Measurements from ENCODE around the gene CT47C1. TPM values are rescaled to one million over a fixed set of nuclear protein-coding genes. Genes with fewer than 3 reads are reported as not detected.
"Not testable (repeated sequence)": the region's sequence is repeated elsewhere in the genome, so short reads cannot be mapped to it uniquely, and the experiment has no call there.

Gene CT47C1
- total RNA-seq, 2 donors from 2014 or later = not detected

DNA sequence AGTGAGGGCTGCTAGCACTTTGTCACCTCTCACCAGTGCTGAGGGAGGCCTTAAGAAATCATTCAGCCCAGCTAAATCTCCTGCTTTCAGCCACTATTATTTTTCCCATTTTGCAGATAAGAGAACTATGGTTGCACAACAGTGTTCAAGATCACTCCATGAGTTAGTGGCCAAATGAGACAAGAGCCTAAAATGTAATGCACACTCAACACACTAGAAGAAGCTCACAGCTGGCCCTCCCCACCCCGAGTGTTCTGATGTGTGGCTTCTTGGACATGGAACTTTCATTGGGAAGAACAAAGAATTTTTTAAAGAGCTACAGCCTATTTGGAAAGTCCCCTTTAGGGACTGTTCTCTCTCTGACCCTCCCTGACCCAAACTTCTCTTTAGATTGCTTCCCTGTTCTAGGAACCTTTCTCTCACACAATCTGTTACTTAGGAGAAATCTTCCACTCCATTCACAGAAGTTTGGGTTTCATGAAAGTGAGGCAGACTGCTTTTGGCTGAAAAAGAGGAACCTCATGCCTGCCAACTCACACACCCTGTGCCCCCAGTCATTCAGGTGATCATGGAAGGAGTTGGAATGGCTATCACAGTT, 44.0 kb upstream of the CT47C1 start:
- Mint-ChIP-seq H3K27me3 (ENCODE audit: insufficient read depth) (no peaks in the 10 kb centered on the region), H3K9me3 (peaks cover 82% of the 10 kb centered on the region), H3K27ac (no peak overlapping the region), H3K4me1 (no peaks in the 10 kb centered on the region), H3K4me3 (no peak overlapping the region), H3K36me3 (ENCODE audit: low read depth) (peaks cover 2% of the 10 kb centered on the region)
- no peaks in the 10 kb centered on the region for H3K36me3 ChIP-seq (ENCODE audit: control insufficient read depth, insufficient read depth, low read length)
- TF ChIP-seq, protein P1, sequence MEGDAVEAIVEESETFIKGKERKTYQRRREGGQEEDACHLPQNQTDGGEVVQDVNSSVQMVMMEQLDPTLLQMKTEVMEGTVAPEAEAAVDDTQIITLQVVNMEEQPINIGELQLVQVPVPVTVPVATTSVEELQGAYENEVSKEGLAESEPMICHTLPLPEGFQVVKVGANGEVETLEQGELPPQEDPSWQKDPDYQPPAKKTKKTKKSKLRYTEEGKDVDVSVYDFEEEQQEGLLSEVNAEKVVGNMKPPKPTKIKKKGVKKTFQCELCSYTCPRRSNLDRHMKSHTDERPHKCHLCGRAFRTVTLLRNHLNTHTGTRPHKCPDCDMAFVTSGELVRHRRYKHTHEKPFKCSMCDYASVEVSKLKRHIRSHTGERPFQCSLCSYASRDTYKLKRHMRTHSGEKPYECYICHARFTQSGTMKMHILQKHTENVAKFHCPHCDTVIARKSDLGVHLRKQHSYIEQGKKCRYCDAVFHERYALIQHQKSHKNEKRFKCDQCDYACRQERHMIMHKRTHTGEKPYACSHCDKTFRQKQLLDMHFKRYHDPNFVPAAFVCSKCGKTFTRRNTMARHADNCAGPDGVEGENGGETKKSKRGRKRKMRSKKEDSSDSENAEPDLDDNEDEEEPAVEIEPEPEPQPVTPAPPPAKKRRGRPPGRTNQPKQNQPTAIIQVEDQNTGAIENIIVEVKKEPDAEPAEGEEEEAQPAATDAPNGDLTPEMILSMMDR (conservative IDR thresholded peaks at IDR 0.05) = no peak
- 100% methylated on average over 1 of the region's 1 CpG; no CpG with 5 or more reads in 1 of the 2 experiments for WGBS, 2 experiments (ENCODE audit: insufficient coverage in 1 of 2, insufficient read length in 1 of 2)
- H3K4me3 ChIP-seq (ENCODE audit: low read length) = no peak overlapping the region
- no peak overlapping the region for H3K27ac ChIP-seq (ENCODE audit: low read depth, low read length)
- DNase-seq = no peak
- no peak overlapping the region for H3K9ac ChIP-seq (ENCODE audit: extremely low read depth, low read length, poor library complexity, severe bottlenecking)
- H3K4me1 ChIP-seq (ENCODE audit: control insufficient read depth, insufficient read depth, low read length) = no peaks in the 10 kb centered on the region
- no peaks in the 10 kb centered on the region for H3K27me3 ChIP-seq (ENCODE audit: control insufficient read depth, insufficient read depth, low read length, poor library complexity, severe bottlenecking)
- peaks cover 6% of the 10 kb centered on the region for H3K9me3 ChIP-seq (ENCODE audit: control insufficient read depth, low read length)

DNA sequence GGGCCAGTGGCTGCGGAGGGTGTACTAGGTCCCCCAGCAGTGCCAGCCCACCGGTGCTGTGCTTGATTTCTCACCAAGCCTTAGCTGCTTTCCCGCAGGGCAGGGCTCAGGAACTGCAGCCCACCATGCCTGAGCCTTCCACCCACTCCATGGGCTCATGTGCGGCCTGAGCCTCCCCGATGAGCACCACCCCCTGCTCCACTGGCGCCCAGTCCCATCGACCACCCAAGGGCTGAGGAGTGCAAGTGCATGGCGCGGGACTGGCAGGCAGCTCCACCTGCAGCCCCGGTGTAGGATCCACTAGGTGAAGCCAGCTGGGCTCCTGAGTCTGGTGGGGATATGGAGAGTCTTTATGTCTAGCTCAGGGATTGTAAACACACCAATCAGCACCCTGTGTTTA, 43.1 kb upstream of the CT47C1 start:
- H3K27me3 Mint-ChIP-seq (ENCODE audit: insufficient read depth); H3K4me1 ChIP-seq (ENCODE audit: control insufficient read depth, insufficient read depth, low read length); H3K36me3 Mint-ChIP-seq (ENCODE audit: low read depth); DNase-seq; H3K4me3 ChIP-seq (ENCODE audit: low read length); H3K36me3 ChIP-seq (ENCODE audit: control insufficient read depth, insufficient read depth, low read length); H3K27ac Mint-ChIP-seq; H3K4me3 Mint-ChIP-seq; H3K27me3 ChIP-seq (ENCODE audit: control insufficient read depth, insufficient read depth, low read length, poor library complexity, severe bottlenecking); H3K27ac ChIP-seq (ENCODE audit: low read depth, low read length); H3K9me3 ChIP-seq (ENCODE audit: control insufficient read depth, low read length); H3K4me1 Mint-ChIP-seq; H3K9ac ChIP-seq (ENCODE audit: extremely low read depth, low read length, poor library complexity, severe bottlenecking): not testable (repeated sequence)
- H3K9me3 Mint-ChIP-seq = peaks cover 82% of the 10 kb centered on the region
- 97% methylated on average over 10 of the region's 10 CpGs; no CpG with 5 or more reads in 1 of the 2 experiments for WGBS, 2 experiments (ENCODE audit: insufficient coverage in 1 of 2, insufficient read length in 1 of 2)

DNA sequence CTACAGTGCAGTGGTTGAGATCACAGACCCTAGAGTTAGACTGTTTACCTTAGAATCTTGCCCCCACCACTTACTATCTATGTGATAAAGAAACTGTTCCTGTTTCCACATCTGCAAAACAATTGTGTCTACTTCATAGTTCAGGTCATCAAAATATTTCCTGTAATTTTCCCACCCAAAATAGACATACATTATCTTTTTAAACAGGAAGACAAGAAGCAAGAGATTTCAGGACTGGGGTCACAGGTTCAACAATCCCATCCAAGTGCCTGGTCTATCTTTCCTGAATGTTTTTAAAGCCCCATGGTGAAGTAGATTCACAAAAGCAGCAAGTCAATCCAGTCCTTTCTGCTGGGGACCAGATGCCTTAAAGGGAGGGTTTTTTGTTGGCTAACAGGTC, 41.8 kb upstream of the CT47C1 start:
- peaks cover 82% of the 10 kb centered on the region for H3K9me3 Mint-ChIP-seq
- Histone ChIP-seq H3K36me3 (ENCODE audit: control insufficient read depth, insufficient read depth, low read length) (no peaks in the 10 kb centered on the region), H3K9me3 (ENCODE audit: control insufficient read depth, low read length) (peaks cover 6% of the 10 kb centered on the region), H3K9ac (ENCODE audit: extremely low read depth, low read length, poor library complexity, severe bottlenecking) (no peak overlapping the region), H3K27ac (ENCODE audit: low read depth, low read length) (no peak overlapping the region), H3K4me3 (ENCODE audit: low read length) (no peak overlapping the region), H3K4me1 (ENCODE audit: control insufficient read depth, insufficient read depth, low read length) (no peaks in the 10 kb centered on the region), H3K27me3 (ENCODE audit: control insufficient read depth, insufficient read depth, low read length, poor library complexity, severe bottlenecking) (no peaks in the 10 kb centered on the region)
- H3K27ac Mint-ChIP-seq = no peak overlapping the region
- TF ChIP-seq, protein P1 (conservative IDR thresholded peaks at IDR 0.05) = no peak
- H3K4me1 Mint-ChIP-seq = no peaks in the 10 kb centered on the region
- H3K27me3 Mint-ChIP-seq (ENCODE audit: insufficient read depth) = no peaks in the 10 kb centered on the region
- no peak overlapping the region for H3K4me3 Mint-ChIP-seq
- no peak for DNase-seq
- peaks cover 5% of the 10 kb centered on the region for H3K36me3 Mint-ChIP-seq (ENCODE audit: low read depth)
